ENCODE results near the gene ZNF471. TPM values are rescaled to one million over a fixed set of nuclear protein-coding genes. Genes with fewer than 3 reads are reported as not detected.

The ZNF471 gene
- total RNA-seq, 1 donor from 2014 or later = 6.9 TPM

DNA sequence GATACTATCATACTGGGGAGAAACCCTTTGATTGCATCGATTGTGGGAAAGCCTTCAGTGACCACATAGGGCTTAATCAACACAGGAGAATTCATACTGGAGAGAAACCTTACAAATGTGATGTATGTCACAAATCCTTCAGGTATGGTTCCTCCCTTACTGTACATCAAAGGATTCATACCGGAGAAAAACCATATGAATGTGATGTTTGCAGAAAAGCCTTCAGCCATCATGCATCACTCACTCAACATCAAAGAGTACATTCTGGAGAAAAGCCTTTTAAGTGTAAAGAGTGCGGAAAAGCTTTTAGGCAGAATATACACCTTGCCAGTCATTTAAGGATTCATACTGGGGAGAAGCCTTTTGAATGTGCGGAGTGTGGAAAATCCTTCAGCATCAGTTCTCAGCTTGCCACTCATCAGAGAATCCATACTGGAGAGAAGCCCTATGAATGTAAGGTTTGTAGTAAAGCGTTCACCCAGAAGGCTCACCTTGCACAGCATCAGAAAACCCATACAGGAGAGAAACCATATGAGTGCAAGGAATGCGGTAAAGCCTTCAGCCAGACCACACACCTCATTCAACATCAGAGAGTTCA is 46.7 kb downstream of the ZNF471 start:
- H3K9me3 ChIP-seq (replicated peaks) = peaks cover 100% of the 10 kb centered on the region
- H3K27ac ChIP-seq (replicated peaks) = no peak overlapping the region
- H3K27me3 ChIP-seq (ENCODE audit: low read depth) = no peaks in the 10 kb centered on the region
- peaks cover 95% of the 10 kb centered on the region for H3K36me3 ChIP-seq
- TF ChIP-seq, protein P1, sequence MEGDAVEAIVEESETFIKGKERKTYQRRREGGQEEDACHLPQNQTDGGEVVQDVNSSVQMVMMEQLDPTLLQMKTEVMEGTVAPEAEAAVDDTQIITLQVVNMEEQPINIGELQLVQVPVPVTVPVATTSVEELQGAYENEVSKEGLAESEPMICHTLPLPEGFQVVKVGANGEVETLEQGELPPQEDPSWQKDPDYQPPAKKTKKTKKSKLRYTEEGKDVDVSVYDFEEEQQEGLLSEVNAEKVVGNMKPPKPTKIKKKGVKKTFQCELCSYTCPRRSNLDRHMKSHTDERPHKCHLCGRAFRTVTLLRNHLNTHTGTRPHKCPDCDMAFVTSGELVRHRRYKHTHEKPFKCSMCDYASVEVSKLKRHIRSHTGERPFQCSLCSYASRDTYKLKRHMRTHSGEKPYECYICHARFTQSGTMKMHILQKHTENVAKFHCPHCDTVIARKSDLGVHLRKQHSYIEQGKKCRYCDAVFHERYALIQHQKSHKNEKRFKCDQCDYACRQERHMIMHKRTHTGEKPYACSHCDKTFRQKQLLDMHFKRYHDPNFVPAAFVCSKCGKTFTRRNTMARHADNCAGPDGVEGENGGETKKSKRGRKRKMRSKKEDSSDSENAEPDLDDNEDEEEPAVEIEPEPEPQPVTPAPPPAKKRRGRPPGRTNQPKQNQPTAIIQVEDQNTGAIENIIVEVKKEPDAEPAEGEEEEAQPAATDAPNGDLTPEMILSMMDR (IDR thresholded peaks at IDR 0.05; ENCODE audit: borderline replicate concordance) = no peak
- no peaks in the 10 kb centered on the region for H3K4me1 ChIP-seq
- no peak overlapping the region for H3K4me3 ChIP-seq
- DNase-seq = no peak
- intact Hi-C loops (cut with micrococcal nuclease) = no loop called here

DNA sequence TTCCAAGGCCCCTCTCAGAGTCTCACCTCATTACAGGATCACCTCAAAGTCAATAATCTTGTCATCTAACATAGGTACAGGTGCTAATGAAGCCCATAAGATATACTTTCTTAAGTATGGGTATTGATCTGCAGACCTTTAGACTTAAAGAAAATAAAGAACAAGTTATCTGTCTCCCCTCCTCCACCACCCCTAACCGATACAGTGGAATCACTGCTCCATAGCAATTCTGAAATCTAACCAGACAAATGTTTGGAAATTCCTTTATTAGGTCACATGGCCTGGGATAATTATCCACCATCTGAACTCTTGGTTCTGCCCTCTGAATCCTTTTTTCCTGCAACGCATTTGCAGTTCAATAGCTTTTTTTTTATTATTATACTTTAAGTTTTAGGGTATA is 55.1 kb downstream of the ZNF471 start:
- TF ChIP-seq, protein P1 (IDR thresholded peaks at IDR 0.05; ENCODE audit: borderline replicate concordance) = no peak
- no peak for DNase-seq
- intact Hi-C loops (cut with micrococcal nuclease) = no loop called here
- Histone ChIP-seq H3K4me1 (peaks cover 16% of the 10 kb centered on the region), H3K9me3 (replicated peaks) (peaks cover 90% of the 10 kb centered on the region), H3K27ac (replicated peaks) (no peak overlapping the region), H3K27me3 (ENCODE audit: low read depth) (no peaks in the 10 kb centered on the region), H3K36me3 (peaks cover 56% of the 10 kb centered on the region), H3K4me3 (no peak overlapping the region)

DNA sequence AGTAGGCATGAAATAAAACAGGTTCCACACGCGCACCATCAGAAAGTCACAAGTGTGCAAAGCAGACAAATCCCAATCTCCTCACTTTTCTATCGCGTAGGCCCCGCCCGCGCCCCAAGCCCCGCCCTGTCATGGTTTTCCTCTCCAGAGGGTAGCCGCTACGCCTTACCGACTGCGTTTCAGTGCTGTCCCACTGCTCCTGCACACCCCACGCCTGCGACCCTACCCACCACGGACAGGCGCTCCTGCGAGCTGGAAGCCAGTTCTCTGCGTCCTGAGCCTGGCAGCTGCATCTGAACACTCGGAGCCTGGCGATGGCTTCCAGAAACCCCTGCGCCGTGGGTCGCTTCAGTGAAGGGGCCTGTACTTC is 59.2 kb downstream of the ZNF471 start:
- no peaks in the 10 kb centered on the region for H3K27me3 ChIP-seq (ENCODE audit: low read depth)
- TF ChIP-seq, protein P1 (IDR thresholded peaks at IDR 0.05; ENCODE audit: borderline replicate concordance) = no peak
- H3K4me3 ChIP-seq = peak overlapping the region; percentile 96
- H3K9me3 ChIP-seq (replicated peaks) = peaks cover 89% of the 10 kb centered on the region
- DNase-seq = peak; percentile 67
- peak overlapping the region; percentile 95 for H3K27ac ChIP-seq (replicated peaks)
- intact Hi-C loops (cut with micrococcal nuclease) = no loop called here
- peaks cover 77% of the 10 kb centered on the region for H3K36me3 ChIP-seq
- peaks cover 23% of the 10 kb centered on the region for H3K4me1 ChIP-seq

DNA sequence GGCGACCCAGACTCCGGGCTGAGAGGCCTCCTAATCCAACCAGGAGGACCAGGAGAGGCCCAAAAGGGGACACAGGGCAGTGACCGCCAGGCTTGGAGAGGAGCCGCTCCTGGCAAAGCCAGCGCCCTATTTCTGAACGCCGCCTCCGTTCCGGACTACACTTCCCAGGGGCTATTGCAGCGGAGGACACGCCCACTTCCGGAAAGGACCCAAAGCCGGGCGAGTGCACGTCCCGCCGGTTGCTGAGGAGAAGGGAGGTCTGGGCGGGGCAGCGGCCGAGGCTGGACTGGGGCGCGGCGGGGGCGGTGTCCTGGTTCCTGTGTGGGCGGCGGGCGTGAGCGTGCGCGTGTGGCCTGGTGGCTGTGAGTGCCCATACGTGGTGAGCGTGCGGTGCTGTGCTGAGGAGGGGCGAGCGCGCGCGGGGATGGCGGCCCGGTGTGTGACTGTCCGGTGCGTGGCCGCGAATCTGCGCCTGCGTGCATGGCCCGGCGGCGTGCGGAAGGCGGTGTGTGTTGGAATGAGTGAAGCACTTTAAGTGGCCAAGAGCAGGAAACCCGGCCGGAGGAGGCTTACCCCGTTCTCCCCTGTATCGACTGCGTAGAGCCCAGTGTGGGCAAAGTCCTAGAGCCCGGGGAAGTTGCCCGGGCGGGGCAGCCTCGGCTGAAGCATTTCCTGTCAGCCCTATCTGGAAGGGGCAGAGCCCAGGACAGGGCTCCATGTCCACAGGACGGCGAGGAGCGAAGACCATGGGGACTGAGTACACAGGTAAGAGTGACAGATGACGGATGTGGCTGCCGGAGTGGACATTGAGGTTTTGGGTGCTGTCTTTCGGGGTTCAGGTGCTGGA is 59.8 kb downstream of the ZNF471 start, which contains the start of gene ZNF470:
ZNF470 (plus strand) TSS at position 195 of the 847 bp plus-strand sequence. CDS start 2,844 bp downstream, outside the sequence.
- TF ChIP-seq, protein P1 (IDR thresholded peaks at IDR 0.05; ENCODE audit: borderline replicate concordance) = no peak
- intact Hi-C loops (cut with micrococcal nuclease) = no loop called here
- H3K4me1 ChIP-seq = peaks cover 23% of the 10 kb centered on the region
- H3K4me3 ChIP-seq = peak within 1 kb of the TSS; percentile 96
- peak within 1 kb of the TSS; percentile 95 for H3K27ac ChIP-seq (replicated peaks)
- H3K9me3 ChIP-seq (replicated peaks) = peaks cover 89% of the 10 kb centered on the region
- H3K27me3 ChIP-seq (ENCODE audit: low read depth) = no peaks in the 10 kb centered on the region
- peaks cover 82% of the 10 kb centered on the region for H3K36me3 ChIP-seq
- peak; percentile 97 for DNase-seq

DNA sequence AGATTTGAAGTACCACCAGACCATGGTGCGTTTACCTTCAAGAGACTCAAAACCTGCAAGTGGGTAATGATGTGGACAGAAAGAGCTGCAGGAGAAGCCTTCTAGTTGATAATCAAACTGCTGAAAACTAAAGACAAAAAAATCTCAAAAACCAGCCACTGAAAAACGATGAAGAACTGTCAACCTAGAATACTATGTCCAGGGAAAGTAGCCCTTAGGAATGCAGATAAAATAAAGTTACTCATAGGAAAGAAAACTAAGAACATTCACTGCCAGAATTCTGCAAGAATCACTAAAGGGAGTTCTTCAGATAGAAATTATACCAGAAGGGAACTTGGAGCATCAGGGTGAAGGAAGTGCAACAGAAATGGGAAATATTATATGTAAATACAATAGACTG is 64.9 kb downstream of the ZNF471 start:
- intact Hi-C loops (cut with micrococcal nuclease) = no loop called here
- Histone ChIP-seq H3K27me3 (ENCODE audit: low read depth) (no peaks in the 10 kb centered on the region), H3K27ac (replicated peaks) (no peak overlapping the region), H3K9me3 (replicated peaks) (peaks cover 97% of the 10 kb centered on the region), H3K36me3 (peaks cover 96% of the 10 kb centered on the region), H3K4me1 (peaks cover 9% of the 10 kb centered on the region), H3K4me3 (no peak overlapping the region)
- TF ChIP-seq, protein P1 (IDR thresholded peaks at IDR 0.05; ENCODE audit: borderline replicate concordance) = no peak
- no peak for DNase-seq

Data from left ventricle myocardium inferior (tissue), 1 donor.